Fibroblast of mammary gland (primary cell): ENCODE results near the gene SLC4A1AP.

Experiments
- DNase-seq: peaks from one replicate; pipeline ENCODE4 v3.0.0-alpha.2; 2010; ENCODE audit warnings: low read depth
- H3K4me3 ChIP-seq: 2 replicates; pipeline ENCODE4 v1.5.1; 2011; ENCODE audit warnings: low read depth, mild to moderate bottlenecking, low read length, moderate library complexity; ENCODE audit not compliant: control insufficient read depth
- CTCF ChIP-seq: conservative IDR thresholded peaks from 2 replicates; pipeline ENCODE4 v1.5.1; 2011; ENCODE audit warnings: low read depth, low read length, inconsistent platforms; ENCODE audit not compliant: control insufficient read depth, insufficient read depth

Gene SLC4A1AP

GRCh38 chr2:27721335-27721734, 57.6 kb downstream of the SLC4A1AP start:
- H3K4me3 ChIP-seq = no peak overlapping the region
- DNase-seq = no peak
- no peak for TF ChIP-seq CTCF

- DNase-seq = no peak
- TF ChIP-seq CTCF = no peak
- no peak overlapping the region for H3K4me3 ChIP-seq
Observed at GRCh38 chr2:27721884-27722485, 58.3 kb downstream of the SLC4A1AP start.

- peak; percentile 78 for DNase-seq
- no peak overlapping the region for H3K4me3 ChIP-seq
- TF ChIP-seq CTCF = peak; percentile 88
Observed at GRCh38 chr2:27723372-27724144, 59.9 kb downstream of the SLC4A1AP start.

- no peak for TF ChIP-seq CTCF
- no peak for DNase-seq
- H3K4me3 ChIP-seq = no peak overlapping the region
Observed at GRCh38 chr2:27724191-27724590, 60.5 kb downstream of the SLC4A1AP start.

- DNase-seq = peak; percentile 49
- no peak for TF ChIP-seq CTCF
- H3K4me3 ChIP-seq = no peak overlapping the region
Observed at GRCh38 chr2:27724905-27725701, 61.4 kb downstream of the SLC4A1AP start.

GRCh38 chr2:27727257-27727656, 63.6 kb downstream of the SLC4A1AP start:
- no peak overlapping the region for H3K4me3 ChIP-seq
- no peak for DNase-seq
- TF ChIP-seq CTCF = no peak
